SK-N-MC (cell line): Measurements from ENCODE around the gene CSTF1.

Experiments used
- EZH2 ChIP-seq: fragments of 200-600 bp; sonication (generic); IDR thresholded peaks from one replicate; pipeline ENCODE4 v1.6.1; 2017; ENCODE audit warnings: antibody characterized with exemption
- FOXP2 ChIP-seq: optimal IDR thresholded peaks from 2 replicates; pipeline ENCODE3; 2011; ENCODE audit warnings: mild to moderate bottlenecking, moderate library complexity; ENCODE audit not compliant: insufficient read depth; ENCODE audit errors: extremely low read length, control extremely low read depth
- POLR2AphosphoS5 ChIP-seq: IDR thresholded peaks from 2 replicates; pipeline ENCODE4 v1.6.1; 2012; ENCODE audit warnings: mild to moderate bottlenecking, low read depth, low read length, borderline replicate concordance

GRCh38 chr20:56439771-56440291, 47.4 kb downstream of the CSTF1 start:
- TF ChIP-seq EZH2 (no peak), POLR2AphosphoS5 (no peak), FOXP2 (no peak)
